Mammary epithelial cell (primary cell): Measurements from ENCODE around the gene TCF19.

Experiments used
- EZH2 ChIP-seq: IDR thresholded peaks from 2 replicates; pipeline ENCODE4 v1.6.1; 2012; ENCODE audit warnings: low read length, inconsistent platforms, borderline replicate concordance
- TF ChIP-seq, protein P1 (sequence below), 2 donors: IDR thresholded peaks in 1 of 2; conservative IDR thresholded peaks in 1 of 2; 2 replicates each; pipeline ENCODE4 v1.5.1; 2011 to 2012; ENCODE audit warnings: inconsistent platforms in 2 of 2, low read length in 2 of 2, mild to moderate bottlenecking in 2 of 2, control low read depth in 1 of 2, low read depth in 1 of 2; ENCODE audit not compliant: insufficient read depth in 1 of 2; ENCODE audit errors: extremely low read depth in 1 of 2

DNA sequence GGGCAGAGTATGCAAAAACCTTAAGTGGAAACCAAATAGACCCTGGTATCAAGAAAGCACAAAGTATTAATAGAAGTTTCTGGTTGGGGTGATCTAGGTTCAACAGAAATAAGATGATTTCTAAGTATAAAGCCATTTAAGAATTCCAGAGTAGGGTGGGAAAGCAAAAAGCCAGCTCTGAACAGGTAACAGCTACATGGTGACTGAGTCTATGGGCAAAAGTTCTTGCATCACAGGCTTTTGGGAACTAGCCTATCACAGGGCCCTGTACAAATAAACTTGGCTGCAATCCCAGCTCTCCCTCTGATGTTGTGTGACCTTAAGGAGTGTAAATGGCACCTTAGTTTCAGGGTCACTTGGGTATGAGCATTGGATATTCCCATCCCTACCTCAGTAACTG lies 5.5 kb downstream of the TCF19 start:
- no peak for TF ChIP-seq EZH2
- TF ChIP-seq, protein P1, sequence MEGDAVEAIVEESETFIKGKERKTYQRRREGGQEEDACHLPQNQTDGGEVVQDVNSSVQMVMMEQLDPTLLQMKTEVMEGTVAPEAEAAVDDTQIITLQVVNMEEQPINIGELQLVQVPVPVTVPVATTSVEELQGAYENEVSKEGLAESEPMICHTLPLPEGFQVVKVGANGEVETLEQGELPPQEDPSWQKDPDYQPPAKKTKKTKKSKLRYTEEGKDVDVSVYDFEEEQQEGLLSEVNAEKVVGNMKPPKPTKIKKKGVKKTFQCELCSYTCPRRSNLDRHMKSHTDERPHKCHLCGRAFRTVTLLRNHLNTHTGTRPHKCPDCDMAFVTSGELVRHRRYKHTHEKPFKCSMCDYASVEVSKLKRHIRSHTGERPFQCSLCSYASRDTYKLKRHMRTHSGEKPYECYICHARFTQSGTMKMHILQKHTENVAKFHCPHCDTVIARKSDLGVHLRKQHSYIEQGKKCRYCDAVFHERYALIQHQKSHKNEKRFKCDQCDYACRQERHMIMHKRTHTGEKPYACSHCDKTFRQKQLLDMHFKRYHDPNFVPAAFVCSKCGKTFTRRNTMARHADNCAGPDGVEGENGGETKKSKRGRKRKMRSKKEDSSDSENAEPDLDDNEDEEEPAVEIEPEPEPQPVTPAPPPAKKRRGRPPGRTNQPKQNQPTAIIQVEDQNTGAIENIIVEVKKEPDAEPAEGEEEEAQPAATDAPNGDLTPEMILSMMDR (conservative IDR thresholded peaks at IDR 0.05 in 1 of 2, IDR thresholded peaks at IDR 0.05 in 1 of 2; ENCODE audit: extremely low read depth in 1 of 2, insufficient read depth in 1 of 2, low read depth in 1 of 2, low read length in 2 of 2): no peak
